Activated CD4-positive, alpha-beta T cell treated with anti-CD3 and anti-CD28 coated beads for 36 hours (primary cell): ENCODE data around the gene PTPRT. TPM values are rescaled to one million over a fixed set of nuclear protein-coding genes. Genes with fewer than 3 reads are reported as not detected.

Source experiments
- ATAC-seq: fragments of 200-7000 bp; cut with Tn5 transposase; one replicate; pipeline ENCODE4 v1.10.0; 2021; ENCODE audit warnings: mild to moderate bottlenecking, moderate library complexity
- CTCF ChIA-PET: fragments of 350-600 bp; sonication (Branson Sonifier 250); formaldehyde crosslinking; loops from one replicate; lab custom pipeline; 2021; ENCODE audit warnings: antibody characterized with exemption; lab: Charles Lee
- POLR2A ChIA-PET: fragments of 350-600 bp; sonication (Branson Sonifier 250); formaldehyde crosslinking; loops from one replicate; lab custom pipeline; 2021; ENCODE audit warnings: antibody characterized with exemption, inconsistent platforms; lab: Charles Lee
- DNase-seq: peaks from one replicate; pipeline ENCODE4 v3.0.0-alpha.2; 2020
- H3K27ac Mint-ChIP-seq: one replicate; pipeline ENCODE4 v1.8.0; 2021; ENCODE audit warnings: mixed read lengths
- H3K27me3 Mint-ChIP-seq: one replicate; pipeline ENCODE4 v1.8.0; 2021; ENCODE audit warnings: mixed read lengths
- H3K36me3 Mint-ChIP-seq: one replicate; pipeline ENCODE4 v1.8.0; 2021; ENCODE audit warnings: low read depth, mixed read lengths
- H3K4me1 Mint-ChIP-seq: one replicate; pipeline ENCODE4 v1.8.0; 2021; ENCODE audit warnings: mixed read lengths
- H3K4me3 Mint-ChIP-seq: one replicate; pipeline ENCODE4 v1.8.0; 2021; ENCODE audit warnings: mild to moderate bottlenecking, moderate library complexity, mixed read lengths
- H3K9me3 Mint-ChIP-seq: one replicate; pipeline ENCODE4 v1.8.0; 2021; ENCODE audit warnings: low read depth, mixed read lengths
- intact Hi-C, 2 experiments: fragments of 100-400 bp; cut with DNase I in 1 of 2; cut with micrococcal nuclease in 1 of 2; formaldehyde crosslinking; loops; one replicate each; pipeline versions ENCODE4 v1.14.2 to v1.15.1; 2022 to 2024; cut with DNase I, micrococcal nuclease
- total RNA-seq, 2 experiments: library from RNA; stranded (reverse); gene quantifications; one replicate each; pipeline ENCODE4 v1.2.3, GENCODE V29; 2021

The PTPRT gene
- total RNA-seq, 2 experiments from 2014 or later = not detected

- H3K4me1 Mint-ChIP-seq = no peaks in the 10 kb centered on the region
- H3K4me3 Mint-ChIP-seq = no peak overlapping the region
- no peaks in the 10 kb centered on the region for H3K9me3 Mint-ChIP-seq
- H3K27me3 Mint-ChIP-seq = no peaks in the 10 kb centered on the region
- DNase-seq = no peak
- POLR2A ChIA-PET = interaction anchor here (0.6 kb wide), 1 partner anchor 1993 kb away, joined by 3 read pairs; no protein-coding TSS in a partner anchor
- no peak for ATAC-seq
- H3K27ac Mint-ChIP-seq = no peak overlapping the region
- intact Hi-C loops = no loop called here
- no peaks in the 10 kb centered on the region for H3K36me3 Mint-ChIP-seq
- CTCF ChIA-PET = no interaction called here
These were observed 754.5 kb downstream of the PTPRT start for GRCh38 chr20:42435230-42435629.

GRCh38 chr20:42432496-42433334 is 757.0 kb downstream of the PTPRT start:
- ATAC-seq (no peak), DNase-seq (no peak)
- POLR2A ChIA-PET = no interaction called here
- Mint-ChIP-seq H3K27ac (no peak overlapping the region), H3K9me3 (no peaks in the 10 kb centered on the region), H3K36me3 (no peaks in the 10 kb centered on the region), H3K27me3 (no peaks in the 10 kb centered on the region), H3K4me1 (no peaks in the 10 kb centered on the region), H3K4me3 (no peak overlapping the region)
- CTCF ChIA-PET = no interaction called here
- intact Hi-C loops = no loop called here

- DNase-seq = no peak
- Mint-ChIP-seq H3K36me3 (no peaks in the 10 kb centered on the region), H3K9me3 (no peaks in the 10 kb centered on the region)
These were observed 759.1 kb downstream of the PTPRT start for GRCh38 chr20:42430598-42430997.

GRCh38 chr20:42429761-42430458 is 759.8 kb downstream of the PTPRT start:
- Mint-ChIP-seq H3K27me3 (no peaks in the 10 kb centered on the region), H3K9me3 (no peaks in the 10 kb centered on the region), H3K36me3 (no peaks in the 10 kb centered on the region), H3K4me3 (no peak overlapping the region), H3K4me1 (no peaks in the 10 kb centered on the region), H3K27ac (no peak overlapping the region)
- DNase-seq (no peak), ATAC-seq (no peak)
- POLR2A ChIA-PET = no interaction called here
- intact Hi-C loops = no loop called here
- CTCF ChIA-PET = no interaction called here

More at GRCh38 chr20:42430598-42430997, 759.1 kb downstream of the PTPRT start:
- Mint-ChIP-seq H3K27ac (no peak overlapping the region), H3K4me1 (no peaks in the 10 kb centered on the region), H3K27me3 (no peaks in the 10 kb centered on the region), H3K4me3 (no peak overlapping the region)
- POLR2A ChIA-PET = no interaction called here
- CTCF ChIA-PET = no interaction called here
- no peak for ATAC-seq
- intact Hi-C loops = no loop called here

- ATAC-seq = no peak
- ChIA-PET CTCF (no interaction called here), POLR2A (no interaction called here)
- DNase-seq = no peak
- no peaks in the 10 kb centered on the region for H3K36me3 Mint-ChIP-seq
- intact Hi-C loops = no loop called here
- H3K4me3 Mint-ChIP-seq = no peak overlapping the region
- no peaks in the 10 kb centered on the region for H3K27me3 Mint-ChIP-seq
- no peaks in the 10 kb centered on the region for H3K4me1 Mint-ChIP-seq
- no peak overlapping the region for H3K27ac Mint-ChIP-seq
- H3K9me3 Mint-ChIP-seq = peaks cover 4% of the 10 kb centered on the region
These were observed 769.7 kb downstream of the PTPRT start for GRCh38 chr20:42419814-42420532.

- H3K27ac Mint-ChIP-seq = no peak overlapping the region
- intact Hi-C loops = no loop called here
- no peak overlapping the region for H3K4me3 Mint-ChIP-seq
- H3K4me1 Mint-ChIP-seq = no peaks in the 10 kb centered on the region
- DNase-seq = no peak
- ChIA-PET CTCF (no interaction called here), POLR2A (no interaction called here)
- no peaks in the 10 kb centered on the region for H3K36me3 Mint-ChIP-seq
- ATAC-seq = no peak
- no peaks in the 10 kb centered on the region for H3K9me3 Mint-ChIP-seq
- no peaks in the 10 kb centered on the region for H3K27me3 Mint-ChIP-seq
These were observed 782.9 kb downstream of the PTPRT start for GRCh38 chr20:42406826-42407225.

- peaks cover 1% of the 10 kb centered on the region for H3K9me3 Mint-ChIP-seq
- CTCF ChIA-PET = no interaction called here
- no peaks in the 10 kb centered on the region for H3K36me3 Mint-ChIP-seq
- H3K27me3 Mint-ChIP-seq = no peaks in the 10 kb centered on the region
- ATAC-seq (no peak), DNase-seq (no peak)
- POLR2A ChIA-PET = no interaction called here
- H3K27ac Mint-ChIP-seq = no peak overlapping the region
- H3K4me3 Mint-ChIP-seq = no peak overlapping the region
- no peaks in the 10 kb centered on the region for H3K4me1 Mint-ChIP-seq
- intact Hi-C loops = no loop called here
These were observed 787.3 kb downstream of the PTPRT start for GRCh38 chr20:42402455-42402854.

GRCh38 chr20:42401613-42402012 is 788.1 kb downstream of the PTPRT start:
- Mint-ChIP-seq H3K27me3 (no peaks in the 10 kb centered on the region), H3K9me3 (peaks cover 4% of the 10 kb centered on the region)
- POLR2A ChIA-PET = no interaction called here

GRCh38 chr20:42399802-42400201 is 789.9 kb downstream of the PTPRT start:
- H3K4me1 Mint-ChIP-seq = no peaks in the 10 kb centered on the region
- peaks cover 4% of the 10 kb centered on the region for H3K9me3 Mint-ChIP-seq
- H3K27me3 Mint-ChIP-seq = no peaks in the 10 kb centered on the region
- no peak for ATAC-seq
- no peak overlapping the region for H3K4me3 Mint-ChIP-seq
- CTCF ChIA-PET = no interaction called here
- no peak overlapping the region for H3K27ac Mint-ChIP-seq
- no peak for DNase-seq
- H3K36me3 Mint-ChIP-seq = no peaks in the 10 kb centered on the region
- POLR2A ChIA-PET = no interaction called here
- intact Hi-C loops = no loop called here

More at GRCh38 chr20:42401613-42402012, 788.1 kb downstream of the PTPRT start:
- Mint-ChIP-seq H3K4me1 (no peaks in the 10 kb centered on the region), H3K4me3 (no peak overlapping the region), H3K36me3 (no peaks in the 10 kb centered on the region), H3K27ac (no peak overlapping the region)
- ATAC-seq (no peak), DNase-seq (no peak)
- intact Hi-C loops = no loop called here
- CTCF ChIA-PET = no interaction called here

GRCh38 chr20:42392442-42392841 is 797.3 kb downstream of the PTPRT start:
- H3K9me3 Mint-ChIP-seq = peaks cover 3% of the 10 kb centered on the region

GRCh38 chr20:42391807-42392206 is 797.9 kb downstream of the PTPRT start:
- ATAC-seq (no peak), DNase-seq (no peak)
- Mint-ChIP-seq H3K27ac (no peak overlapping the region), H3K9me3 (peaks cover 2% of the 10 kb centered on the region), H3K4me3 (no peak overlapping the region), H3K4me1 (no peaks in the 10 kb centered on the region), H3K27me3 (no peaks in the 10 kb centered on the region), H3K36me3 (no peaks in the 10 kb centered on the region)
- ChIA-PET CTCF (interaction anchor here (0.5 kb wide), 1 partner anchor 804 kb away, joined by 3 read pairs; no protein-coding TSS in a partner anchor), POLR2A (no interaction called here)
- intact Hi-C loops = no loop called here

More at GRCh38 chr20:42392442-42392841, 797.3 kb downstream of the PTPRT start:
- no peaks in the 10 kb centered on the region for H3K4me1 Mint-ChIP-seq
- DNase-seq (no peak), ATAC-seq (no peak)
- intact Hi-C loops = no loop called here
- H3K27ac Mint-ChIP-seq = no peak overlapping the region
- no peak overlapping the region for H3K4me3 Mint-ChIP-seq
- ChIA-PET POLR2A (no interaction called here), CTCF (no interaction called here)
- H3K27me3 Mint-ChIP-seq = no peaks in the 10 kb centered on the region
- no peaks in the 10 kb centered on the region for H3K36me3 Mint-ChIP-seq
